Amygdala (tissue), 56 donors: ENCODE measurements around the gene SIMC1.
"Not testable (repeated sequence)": the region's sequence is repeated elsewhere in the genome, so short reads cannot be mapped to it uniquely, and the experiment has no call there.

Experiments used
- DNase-seq, 56 donors: peaks; one replicate each; lab custom pipeline; 2025; lab: John Stamatoyannopoulos, UW

The SIMC1 gene

GRCh38 chr5:176290057-176290840 lies 52.0 kb downstream of the SIMC1 start:
- DNase-seq: not testable (repeated sequence)

- not testable (repeated sequence) for DNase-seq
These were observed 67.1 kb downstream of the SIMC1 start for GRCh38 chr5:176305356-176305755.

DNA sequence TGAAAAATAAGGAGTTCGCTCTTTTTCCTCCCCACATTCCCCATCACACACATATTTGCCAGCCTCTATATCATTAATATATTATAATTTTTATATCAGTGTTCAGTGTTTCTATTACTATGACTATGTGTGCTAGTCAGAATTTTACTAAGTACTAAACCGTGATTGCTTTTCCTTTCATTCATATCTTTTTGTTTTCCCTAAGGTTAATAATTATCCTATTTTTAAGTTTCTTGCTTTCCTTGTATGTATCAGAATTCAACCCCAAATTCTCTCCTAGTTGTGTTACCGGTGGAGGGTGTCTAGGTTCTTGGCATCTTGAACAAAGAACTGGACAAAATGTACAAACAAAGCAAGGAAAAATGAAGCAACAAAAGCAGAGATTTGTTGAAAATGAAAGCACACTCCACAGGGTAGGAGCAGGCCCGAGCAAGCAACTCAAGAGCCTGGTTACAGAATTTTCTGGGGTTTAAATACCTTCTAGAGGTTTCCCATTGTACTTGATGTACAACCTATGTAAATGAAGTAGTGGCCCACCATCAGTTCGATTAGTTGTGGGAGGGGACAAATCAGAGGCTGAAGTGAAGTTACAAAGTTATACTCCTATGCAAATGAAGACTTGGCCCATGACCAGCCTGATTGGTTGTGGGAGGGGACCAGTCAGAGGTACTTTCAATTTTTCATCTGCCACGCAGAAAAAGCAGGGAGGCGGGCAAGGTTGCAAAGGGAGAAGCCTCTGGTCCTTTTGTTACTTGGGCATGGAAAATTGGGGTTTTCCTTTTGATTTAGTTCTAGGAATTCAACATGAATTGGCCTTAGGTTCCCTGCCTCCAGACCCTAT lies 79.5 kb downstream of the SIMC1 start:
- no peak for DNase-seq

DNA sequence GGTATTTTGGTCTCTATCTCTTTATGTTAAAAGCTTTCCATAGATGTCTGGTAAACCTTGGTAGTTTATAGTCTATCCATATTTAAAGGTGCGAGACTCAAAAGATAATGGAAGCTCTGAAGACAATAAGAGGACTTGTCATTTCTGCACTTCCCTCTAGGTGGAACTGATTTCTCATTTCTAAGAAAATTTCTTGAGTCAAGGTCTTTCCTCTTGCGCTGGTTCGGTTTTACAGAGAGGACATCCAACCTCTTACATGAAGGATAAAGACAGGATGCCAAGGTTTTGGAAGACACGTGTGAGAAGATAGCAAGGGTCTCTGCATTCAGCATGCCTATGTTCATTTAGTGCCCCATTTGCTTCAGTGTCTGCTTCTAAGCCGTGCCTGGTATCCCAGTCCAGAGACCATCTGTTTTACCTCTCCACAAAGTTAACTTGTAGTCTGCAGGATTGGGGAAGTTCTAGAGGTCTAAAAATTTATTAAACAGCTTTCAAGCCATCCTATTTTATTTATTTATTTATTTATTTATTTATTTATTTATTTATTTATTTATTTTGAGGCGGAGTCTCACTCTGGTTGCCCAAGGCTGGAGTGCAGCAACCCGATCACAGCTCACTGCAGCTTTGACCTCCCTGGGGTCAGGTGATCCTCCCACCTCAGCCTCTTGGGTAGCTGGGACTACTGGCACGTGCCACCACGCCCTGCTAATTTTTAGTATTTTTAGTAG lies 81.8 kb downstream of the SIMC1 start:
- no peak for DNase-seq

DNA sequence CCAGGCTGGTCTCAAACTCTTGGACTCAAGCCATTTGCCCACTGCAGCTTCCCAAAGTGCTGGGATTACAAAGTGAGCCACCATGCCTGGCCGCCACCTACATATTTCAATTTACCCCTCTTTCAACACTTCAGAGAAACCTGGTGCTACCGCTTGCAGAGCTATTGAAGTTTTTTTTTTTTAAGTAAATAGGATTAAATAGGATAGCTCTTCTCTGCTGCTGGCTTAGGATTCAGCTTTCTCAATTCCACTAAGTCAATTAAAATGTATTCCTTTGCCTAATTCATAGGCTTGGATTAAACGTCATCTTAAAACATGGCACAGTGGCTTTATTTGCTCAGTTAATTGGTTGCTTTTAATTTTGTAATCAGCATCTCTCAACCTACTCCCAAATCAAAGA lies 82.4 kb downstream of the SIMC1 start:
- no peak for DNase-seq

- DNase-seq: no peak
These were observed 96.0 kb downstream of the SIMC1 start for GRCh38 chr5:176334031-176334770.

GRCh38 chr5:176337913-176338312 lies 99.7 kb downstream of the SIMC1 start:
- DNase-seq: no peak

DNA sequence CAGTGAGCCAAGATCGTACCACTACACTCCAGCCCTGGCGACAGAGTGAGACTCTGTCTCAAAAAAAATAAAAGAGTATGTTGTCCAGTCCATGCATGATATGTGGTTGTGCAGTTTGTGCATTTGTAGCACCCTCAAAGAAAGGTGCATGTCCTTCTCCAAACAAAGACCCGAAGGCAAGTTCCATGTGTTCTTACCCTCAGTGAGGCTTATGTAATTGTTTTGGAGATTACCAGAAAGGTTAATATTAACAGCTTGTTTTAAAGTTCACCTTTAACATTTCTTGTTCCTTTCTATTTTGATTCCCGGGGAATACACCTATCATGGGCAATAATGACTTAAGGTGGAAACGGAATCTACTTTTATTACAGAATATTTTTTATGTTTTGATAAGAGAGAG lies 101.1 kb downstream of the SIMC1 start:
- DNase-seq: no peak

- no peak for DNase-seq
These were observed 103.3 kb downstream of the SIMC1 start for GRCh38 chr5:176341325-176342157.

GRCh38 chr5:176342158-176342483 lies 103.9 kb downstream of the SIMC1 start:
- no peak for DNase-seq

- no peak for DNase-seq
These were observed 104.7 kb downstream of the SIMC1 start for GRCh38 chr5:176342766-176343458.

DNA sequence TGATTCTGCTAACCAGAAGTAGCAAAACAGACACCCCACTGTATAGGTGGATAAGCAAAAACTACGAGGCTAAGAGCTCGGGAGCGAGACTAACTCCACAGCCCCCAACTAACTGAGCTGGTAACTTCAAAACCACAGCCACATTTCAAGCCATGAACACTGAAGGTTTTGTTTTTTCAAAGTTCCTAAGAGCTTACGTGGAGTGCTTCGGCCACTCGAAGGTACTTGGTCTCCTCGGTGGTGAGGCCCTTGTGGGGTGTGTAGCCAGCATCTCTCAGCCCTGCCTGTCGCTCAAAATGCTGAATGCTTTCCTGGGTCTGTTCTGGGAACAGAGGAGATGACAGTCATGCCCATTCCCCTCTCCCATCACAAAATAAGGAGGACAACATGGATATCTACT lies 112.2 kb downstream of the SIMC1 start:
- DNase-seq: no peak

DNA sequence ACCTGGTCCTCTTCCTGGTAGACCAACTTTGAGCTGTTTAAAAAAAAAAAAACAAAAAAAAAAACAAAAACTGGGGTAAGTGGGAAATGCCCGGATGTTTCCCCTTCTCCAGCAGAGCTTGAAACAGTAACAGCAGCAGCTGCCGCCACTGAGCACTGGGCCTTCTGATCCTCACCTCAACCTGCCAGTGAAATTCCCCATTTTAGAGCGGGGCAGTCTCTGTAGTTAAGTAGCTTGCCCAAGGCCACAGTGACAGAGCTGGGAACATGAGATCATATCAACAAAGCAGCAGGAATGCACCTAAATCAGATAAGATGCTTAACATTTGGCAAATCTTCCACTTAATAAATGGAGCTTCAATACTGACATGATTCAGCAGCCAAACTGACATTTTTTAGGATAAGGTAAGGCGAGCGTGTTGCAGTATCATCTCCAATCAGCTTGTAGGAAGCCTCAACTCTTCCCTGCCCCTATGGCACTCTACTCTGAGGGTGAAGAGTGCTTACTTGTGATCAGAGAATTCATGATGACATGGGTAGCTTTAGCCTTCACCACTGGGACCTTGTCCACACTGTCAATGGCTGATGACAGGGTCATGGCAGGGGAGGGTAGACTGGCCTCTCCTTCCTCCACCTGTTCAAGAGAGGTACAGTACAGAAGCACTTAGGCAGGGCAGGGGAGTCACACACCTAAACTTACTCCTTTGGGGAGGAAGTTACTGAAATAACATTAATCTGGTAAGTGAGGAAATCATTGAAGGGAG lies 114.1 kb downstream of the SIMC1 start:
- no peak for DNase-seq

- DNase-seq: no peak
These were observed 115.3 kb downstream of the SIMC1 start for GRCh38 chr5:176353533-176353932.

- no peak for DNase-seq
These were observed 117.4 kb downstream of the SIMC1 start for GRCh38 chr5:176355400-176356178.

GRCh38 chr5:176356179-176356566 lies 117.9 kb downstream of the SIMC1 start:
- DNase-seq: no peak

DNA sequence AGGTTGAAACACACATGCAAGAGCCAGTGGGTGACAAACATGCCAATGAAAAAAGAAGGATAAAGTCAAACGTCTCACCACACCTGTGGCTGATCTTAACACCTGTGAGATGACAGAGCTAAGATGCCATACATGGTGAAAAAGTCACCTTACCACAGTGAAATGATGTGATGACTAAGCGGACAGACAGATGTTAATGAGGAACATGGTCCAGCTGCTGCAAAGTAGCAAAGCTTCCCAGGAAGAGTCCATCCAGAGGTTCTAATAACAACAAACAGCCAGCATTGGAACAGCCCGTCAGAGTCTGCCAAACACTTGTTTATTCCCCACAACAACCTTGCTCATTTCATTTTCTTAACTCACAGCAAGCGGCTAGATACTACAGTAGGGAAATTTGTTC lies 121.4 kb downstream of the SIMC1 start:
- no peak for DNase-seq
